HG02763 (cell line): ENCODE results near the gene ZNF581.

Experiments used
- ATAC-seq: cut with Tn5 transposase; IDR thresholded peaks from one replicate; pipeline ENCODE4 v1.9.1; 2021; ENCODE audit warnings: mild to moderate bottlenecking, moderate library complexity; ENCODE audit not compliant: unreplicated experiment

Gene ZNF581

DNA sequence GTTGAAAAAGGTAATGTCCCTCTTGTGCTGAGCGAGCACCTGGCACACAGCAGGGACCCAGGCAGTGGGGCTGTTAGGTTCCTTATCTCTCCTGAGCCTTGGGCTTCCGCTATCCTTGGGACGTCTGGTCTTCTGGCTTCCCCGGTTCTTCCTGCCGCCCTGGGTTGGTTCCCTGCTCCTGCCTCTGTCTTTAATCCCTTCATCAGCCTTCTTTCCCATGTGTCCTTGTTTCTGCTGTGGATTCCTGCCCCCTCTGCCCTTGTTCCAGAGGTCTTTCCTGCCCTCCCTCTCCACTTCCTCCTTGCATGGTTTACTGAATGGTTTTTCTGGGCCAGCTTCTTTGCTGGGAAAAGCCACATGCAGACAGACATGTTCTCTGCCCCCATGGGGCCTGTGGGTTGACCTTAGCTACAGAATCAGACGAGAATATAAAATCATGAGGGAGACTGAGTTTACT lies 34.2 kb downstream of the ZNF581 start:
- no peak for ATAC-seq

DNA sequence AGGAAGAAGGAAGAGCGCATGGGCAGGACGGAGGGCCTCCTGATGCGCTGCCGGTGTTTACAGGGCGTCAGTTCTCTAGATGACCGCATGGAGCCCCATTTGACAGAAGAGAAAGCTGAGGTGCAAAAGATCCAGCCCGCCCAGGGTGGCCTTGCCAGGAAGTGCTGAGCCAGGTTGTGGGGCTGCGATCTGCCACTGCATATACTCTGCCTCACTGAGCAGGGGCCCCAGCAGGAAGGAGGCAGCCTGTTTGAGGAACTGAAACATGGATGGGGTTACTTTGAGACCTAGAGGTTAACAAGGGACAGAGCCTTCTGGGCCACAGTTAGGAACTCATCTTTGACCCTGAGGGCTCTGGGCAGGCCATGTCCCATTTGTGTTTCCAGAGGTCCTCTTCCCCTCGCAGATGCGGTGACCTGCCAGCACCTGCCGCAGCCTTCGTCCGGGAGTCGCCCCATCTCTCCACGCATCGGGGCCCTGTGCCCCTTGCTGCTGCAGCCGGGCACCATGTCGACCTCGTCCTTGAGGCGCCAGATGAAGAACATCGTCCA lies 34.7 kb downstream of the ZNF581 start:
- ATAC-seq: peak; percentile 50

DNA sequence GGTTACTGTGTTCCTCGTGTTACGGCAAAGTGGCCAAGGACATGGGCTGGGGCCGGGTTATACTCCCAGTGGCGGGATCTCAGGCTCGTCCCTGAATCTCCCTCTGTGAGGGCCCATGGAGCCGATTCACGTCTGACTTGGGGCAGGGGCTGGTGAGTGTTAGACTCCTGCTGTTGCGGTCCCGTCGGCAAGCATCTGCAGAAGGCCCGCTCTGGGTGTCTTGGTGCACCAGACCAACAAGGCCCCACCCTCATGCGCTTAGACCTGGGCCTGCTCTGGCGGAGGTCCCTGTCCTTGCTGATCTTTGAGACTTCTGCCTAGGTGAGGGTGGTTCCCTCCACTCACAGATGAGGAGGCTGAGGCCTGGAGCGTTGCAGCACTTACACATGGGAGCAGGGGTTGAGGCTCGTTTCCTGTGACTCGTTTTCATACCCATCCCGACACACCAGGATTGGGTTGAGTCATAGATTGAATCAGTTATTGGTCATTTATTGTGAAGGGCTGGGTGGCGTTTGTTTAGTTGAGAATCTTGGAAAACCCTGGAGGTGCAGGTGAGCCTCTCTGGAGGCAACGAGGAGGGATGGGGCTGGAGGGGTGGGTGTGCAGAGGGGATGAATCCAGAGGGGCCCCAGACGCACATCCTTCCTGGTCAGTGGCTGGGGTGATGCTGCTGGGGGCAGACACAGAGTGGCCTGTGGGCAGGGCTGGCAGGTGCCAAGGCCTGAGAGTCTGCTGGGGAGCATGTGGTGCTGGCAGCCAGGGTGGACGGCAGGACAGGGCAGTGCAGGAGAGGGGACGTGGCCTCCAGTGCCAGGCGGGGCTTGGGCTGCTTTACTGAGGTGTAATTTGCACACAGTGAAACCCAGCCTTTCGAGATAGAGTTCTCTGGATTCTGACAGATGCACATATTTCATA lies 36.2 kb downstream of the ZNF581 start:
- ATAC-seq: no peak

DNA sequence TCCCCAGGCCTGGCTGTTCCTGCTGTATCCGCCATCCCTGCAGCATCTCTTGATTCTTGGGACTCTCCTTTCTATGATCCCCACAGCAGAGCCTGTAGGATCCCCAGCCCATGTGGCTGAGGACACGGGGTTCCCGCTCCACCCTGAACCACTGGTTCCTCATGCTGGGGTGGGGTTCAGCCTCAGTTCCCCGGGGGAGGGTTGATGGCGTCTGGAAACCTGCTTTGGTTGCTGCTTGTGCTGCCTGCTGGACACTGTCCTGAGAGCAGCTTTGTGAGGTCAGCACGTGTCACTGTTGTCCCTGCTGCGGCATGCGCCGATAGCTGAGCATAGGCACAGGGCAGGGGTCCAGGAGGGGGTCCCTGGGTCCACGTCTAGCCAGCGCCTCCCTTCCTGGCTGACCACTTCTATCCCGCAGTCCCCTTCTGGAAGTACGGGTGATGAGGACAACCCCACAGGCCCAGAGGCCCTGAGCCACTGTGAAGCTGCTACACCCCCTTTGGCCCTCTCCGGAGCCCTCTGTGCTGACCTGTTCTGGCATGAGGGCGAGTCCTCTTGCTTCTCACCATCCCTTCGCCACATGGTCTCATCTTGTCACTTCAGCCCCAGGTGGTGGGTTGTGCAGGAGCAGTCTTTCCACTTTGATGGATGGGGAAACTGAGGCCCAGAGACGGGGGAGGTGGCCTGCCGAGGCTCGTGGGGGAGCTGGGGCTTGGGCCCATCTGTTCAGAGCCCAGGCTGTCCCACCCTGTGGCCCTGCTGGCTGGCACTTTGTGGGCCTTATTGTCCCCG lies 37.1 kb downstream of the ZNF581 start:
- no peak for ATAC-seq

DNA sequence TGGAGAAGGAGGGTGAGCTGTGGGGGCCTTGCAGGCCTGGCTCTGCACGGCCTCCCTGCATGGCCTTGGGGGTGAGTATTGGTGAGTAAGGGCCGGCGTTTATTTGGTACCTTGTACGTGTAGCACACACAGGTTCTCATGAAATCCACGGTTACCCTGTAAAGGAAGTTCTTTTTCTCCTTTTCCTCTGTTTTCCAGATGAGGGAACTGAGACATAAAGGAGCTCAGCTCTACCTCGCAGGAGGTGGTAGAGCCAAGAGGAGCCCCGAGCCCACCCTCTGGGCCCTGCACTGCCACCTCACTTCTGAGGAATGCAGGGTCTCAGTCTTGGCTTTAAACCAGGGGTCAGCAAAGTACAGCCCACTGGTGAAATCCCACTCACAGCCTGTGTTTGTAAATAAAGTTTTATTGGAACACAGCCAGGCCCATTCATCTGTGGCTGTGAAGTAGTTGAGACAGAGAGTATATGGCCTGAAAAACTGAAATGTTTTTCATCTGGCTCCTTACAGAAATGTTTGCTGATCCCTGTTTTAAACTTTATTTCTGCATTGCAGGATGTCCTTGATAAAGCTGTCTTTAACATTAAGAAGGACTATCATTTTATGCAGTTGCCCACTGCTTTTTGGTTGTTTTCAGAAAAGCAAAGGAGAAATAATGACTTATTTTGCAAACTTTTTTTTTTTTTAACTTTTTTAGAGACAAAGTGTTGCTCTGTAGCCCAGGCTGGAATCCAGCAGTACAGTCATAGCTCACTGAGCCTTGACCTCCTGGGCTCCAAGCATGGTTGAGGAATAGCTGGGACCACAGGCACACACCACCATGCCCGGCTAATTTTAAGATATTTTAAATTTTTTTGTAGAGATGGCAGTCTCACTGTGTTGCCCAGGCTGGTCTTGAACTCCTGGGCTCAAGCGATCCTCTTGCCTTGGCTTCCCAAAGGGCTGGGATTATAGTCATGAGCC lies 38.0 kb downstream of the ZNF581 start:
- ATAC-seq: no peak

DNA sequence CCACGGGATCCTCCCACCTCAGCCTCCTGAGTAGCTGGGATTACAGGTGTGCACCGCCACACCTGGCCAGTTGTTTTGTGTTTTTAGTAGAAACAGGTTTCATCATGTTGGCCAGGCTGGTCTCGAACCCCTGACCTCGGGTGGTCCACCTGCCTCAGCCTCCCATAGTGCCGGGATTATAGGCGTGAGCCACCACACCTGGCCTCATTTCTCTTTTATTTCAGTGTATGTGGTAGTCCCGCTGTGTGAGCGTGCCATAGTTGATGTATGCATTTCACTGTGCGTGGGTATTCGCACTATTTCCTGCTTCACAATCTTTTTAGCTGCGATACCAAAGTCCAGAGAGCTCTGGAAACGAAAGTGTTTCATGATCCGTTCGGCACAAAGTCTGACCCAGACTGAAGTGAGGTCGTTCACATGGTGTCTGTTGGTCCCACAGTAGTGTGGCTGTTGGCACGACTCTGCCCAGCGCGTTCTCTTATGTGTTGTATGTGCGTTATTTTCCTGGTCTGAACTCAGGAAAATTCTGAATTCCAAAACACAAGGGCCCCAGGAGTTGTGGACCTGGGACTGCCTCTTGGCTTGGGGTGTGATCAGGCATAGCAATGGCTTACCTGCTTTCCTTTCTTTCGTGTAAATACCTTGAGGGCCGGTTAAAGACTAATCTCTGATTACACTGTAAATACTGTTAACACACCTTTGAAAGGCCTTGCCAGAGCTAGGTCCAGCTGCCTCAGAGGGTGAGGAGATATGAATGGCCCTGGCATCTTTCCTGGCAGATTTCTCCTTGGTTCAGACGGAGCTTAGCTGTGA lies 40.2 kb downstream of the ZNF581 start:
- no peak for ATAC-seq

DNA sequence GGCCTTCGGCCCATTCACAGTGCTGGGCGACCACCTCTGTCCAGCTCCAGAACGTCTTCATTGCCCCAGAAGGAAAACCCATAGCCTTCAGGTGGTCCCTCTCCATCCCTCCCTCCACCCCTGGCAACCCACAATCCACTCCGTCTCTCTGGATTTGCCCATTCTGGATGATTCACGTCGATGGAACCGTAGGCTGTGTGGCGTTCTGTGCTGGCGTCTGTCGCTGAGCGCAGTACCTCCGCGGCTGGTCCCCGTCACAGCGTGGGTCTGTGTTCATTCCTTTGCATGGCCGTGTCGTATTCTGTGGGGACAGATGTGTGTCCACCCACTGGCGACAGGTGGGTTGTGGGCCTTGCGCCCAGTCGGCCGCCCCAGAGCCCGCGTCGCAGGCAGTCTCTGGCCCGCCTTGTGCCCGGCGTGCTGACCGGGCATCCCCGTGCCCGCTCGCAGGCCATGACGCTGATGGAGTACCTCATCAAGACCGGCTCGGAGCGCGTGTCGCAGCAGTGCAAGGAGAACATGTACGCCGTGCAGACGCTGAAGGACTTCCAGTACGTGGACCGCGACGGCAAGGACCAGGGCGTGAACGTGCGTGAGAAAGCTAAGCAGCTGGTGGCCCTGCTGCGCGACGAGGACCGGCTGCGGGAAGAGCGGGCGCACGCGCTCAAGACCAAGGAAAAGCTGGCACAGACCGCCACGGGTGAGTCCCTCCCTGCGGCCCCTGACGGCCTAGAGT lies 41.7 kb downstream of the ZNF581 start:
- no peak for ATAC-seq

DNA sequence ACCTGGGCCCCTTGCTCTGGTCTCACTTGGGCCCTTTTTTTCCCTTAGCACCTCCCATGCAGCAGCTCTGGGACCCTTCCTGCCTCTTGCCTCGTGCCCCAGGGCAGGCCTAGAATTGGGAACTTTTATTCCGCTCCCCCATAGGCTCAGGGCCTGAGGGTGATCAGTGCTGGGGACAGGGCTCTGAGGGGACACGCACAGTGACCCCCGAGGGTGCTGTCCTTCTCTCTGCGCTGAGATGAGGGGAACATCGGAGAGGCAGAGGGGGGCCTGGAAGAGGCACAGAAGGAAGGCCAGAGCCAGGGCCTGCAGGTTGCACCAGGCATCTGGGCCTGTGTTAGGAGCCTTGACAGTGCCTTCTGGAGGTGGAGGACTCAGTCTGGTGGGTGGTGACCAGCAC lies 42.3 kb downstream of the ZNF581 start:
- ATAC-seq: no peak

DNA sequence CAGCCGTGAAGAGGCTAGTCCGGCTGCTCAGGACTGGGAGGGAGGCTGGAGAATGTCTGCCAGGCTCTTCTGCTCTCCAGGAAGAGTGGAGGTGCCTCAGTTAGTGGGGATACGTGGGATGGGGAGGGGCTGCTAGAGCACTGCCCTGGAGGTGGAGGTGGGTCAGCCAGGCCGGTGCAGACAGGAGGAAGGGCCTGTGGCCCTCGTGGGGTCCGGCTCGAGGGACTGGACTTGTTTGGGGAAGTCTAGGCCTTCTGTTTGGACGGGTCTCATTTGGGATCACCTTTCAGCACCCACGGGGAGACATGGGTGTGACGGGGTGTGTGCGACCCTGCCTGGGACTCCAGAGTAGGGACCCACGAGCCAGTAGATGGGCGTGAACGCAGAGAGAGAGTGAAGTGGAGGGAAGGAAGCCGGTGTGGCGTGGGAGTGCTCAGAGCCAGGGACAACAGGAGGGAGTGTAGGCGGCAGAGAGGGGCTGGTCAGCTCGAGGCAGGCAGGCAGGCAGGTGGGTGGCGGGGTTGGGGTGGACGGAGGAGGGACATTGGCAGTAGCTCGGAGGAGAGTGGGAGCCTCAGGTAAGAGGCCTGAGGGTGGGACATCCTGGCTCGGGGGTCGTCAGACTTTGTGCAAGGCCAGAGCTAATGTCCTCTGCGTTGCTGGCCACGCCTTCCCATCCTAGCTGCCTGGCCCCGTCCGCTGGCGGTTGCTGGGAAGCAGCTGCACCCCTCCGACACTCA lies 43.0 kb downstream of the ZNF581 start:
- no peak for ATAC-seq

DNA sequence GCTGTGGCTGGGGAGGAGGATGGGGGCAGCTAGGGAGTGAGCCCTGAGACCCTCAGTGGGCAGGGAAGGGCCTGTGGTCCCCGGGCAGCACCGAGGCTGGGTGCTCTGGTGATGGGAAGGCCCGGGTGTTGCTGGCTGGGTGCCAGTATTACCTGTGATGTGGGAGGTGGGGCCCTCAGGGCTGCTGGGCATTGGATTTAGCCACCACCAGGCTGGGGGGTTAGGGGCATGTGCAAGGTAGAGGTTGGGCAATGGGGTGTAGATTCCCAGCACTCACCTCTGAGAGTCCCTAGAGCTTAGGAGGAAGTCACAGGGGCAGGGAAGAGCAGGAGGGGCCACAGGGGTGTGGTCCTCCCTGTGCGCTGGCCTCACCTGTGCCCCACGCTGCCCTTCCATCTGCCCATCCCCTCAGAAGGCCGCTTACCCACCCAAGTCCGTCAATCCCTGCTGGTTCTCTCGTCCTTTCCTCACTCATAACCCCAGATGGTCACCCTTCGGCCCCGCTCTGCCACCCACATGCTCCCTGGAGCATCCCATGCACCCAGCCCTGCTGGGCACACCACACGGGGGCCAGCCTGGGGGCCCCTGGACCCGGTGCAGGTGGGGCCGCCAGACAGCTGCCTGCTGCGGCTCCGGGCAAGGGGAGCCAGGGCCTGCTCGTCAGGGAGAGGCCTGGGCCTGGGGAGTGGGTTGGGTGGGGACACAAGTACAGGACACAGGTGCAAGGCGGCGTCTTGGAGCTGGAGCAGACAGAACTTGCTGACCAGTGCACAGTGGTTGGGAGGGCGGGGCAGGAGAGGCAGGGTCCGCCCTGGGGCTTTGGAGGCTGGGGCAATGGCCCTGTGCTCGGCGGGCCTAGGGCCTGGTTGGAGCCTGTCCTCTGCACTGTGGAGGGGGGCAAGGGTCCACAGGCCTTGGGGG lies 44.1 kb downstream of the ZNF581 start:
- no peak for ATAC-seq

DNA sequence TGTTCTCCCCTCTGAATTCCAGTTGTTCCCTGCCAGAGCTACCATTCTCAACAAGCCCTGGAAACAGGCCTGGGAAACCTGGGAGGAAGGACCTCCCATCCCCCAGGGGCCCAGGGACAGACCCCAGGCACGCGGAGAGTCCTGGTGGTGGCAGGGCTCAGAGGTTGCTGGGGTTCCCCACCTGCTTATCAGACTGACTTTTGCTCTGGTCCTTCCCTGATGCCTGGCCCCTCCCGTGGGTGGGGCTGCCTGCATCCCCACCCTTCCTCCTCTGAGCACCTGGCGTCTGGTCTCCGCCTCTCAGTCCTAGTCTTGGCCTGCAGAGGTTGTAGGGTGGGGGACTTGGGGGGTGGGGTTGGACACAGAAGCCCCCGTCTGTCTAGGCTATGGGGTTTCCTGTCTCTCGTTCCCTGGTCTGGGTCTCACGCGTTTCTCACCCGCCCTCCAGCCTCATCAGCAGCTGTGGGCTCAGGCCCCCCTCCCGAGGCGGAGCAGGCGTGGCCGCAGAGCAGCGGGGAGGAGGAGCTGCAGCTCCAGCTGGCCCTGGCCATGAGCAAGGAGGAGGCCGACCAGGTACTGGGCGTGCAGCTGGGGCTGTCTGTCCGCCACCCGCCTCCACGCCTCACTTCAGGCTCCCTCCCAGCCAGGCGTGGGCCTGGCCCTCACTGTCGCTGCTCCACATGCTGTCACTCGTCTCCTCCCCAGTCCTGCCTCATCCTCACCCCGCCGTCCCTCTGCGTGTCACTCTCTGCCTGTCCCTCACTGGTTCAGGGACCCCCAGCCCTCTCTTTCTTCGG lies 45.2 kb downstream of the ZNF581 start:
- ATAC-seq: no peak

DNA sequence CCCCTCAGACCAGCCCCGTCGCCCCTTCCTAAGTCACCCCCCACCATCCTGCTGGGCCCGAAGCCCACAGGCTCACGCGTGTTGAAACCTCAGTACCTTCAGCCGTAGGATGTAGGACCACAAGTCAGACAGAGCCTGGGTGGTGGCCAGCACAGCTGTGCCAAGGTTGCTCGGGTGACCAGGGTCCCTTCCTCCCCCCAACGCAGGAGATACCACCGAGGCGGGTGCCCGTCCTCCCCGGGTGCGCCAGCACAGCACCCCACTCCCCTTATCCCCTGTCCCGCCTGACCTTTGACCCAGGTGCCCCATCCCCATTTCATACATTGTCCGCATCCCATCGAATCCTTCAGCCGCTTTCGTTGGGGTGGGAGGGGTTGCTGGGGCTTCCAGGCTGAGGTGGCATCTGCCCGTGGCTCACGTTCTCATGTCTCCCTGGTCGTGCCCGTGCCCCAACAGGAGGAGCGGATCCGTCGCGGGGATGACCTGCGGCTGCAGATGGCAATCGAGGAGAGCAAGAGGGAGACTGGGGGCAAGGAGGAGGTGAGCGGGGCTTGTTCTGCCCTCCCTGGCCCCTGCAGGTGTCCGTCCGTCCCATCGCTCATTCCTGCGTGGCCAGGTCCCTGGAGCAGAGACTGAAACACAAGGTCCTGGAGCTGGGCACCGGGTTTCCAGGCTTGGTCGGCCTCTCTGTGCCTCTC lies 46.1 kb downstream of the ZNF581 start:
- no peak for ATAC-seq

DNA sequence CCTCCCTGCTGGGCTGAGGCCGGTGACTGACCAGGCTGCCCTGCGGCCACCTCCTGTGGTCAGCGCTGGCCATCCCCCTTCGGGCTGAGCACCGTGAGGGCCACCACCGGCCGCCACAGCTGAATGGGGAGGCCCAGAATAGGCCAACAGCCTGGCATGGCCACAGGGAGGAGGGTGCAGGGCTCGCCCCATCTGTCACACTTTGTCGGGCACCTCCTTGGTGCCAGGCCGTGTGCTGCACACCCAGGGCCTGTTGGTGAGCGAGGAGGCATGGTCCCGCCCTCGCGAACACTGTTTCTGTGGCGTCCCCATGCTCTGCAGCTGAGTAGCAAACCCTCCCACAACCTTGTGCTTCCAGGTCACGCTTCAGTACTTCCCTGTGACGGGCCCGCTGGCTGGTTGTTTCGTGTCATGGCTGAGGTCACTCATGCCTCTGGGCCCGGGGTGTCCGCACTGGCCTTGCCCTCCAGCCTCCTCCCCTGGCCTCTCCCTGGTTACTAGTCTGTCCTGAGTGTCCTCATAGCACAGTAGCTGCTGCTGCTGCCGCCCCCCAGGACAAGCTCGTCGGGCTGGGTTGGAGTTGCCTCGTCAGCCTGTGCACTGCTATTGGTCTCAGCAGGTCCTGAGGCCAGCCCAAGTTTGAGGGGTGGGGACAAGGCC lies 46.8 kb downstream of the ZNF581 start:
- no peak for ATAC-seq

DNA sequence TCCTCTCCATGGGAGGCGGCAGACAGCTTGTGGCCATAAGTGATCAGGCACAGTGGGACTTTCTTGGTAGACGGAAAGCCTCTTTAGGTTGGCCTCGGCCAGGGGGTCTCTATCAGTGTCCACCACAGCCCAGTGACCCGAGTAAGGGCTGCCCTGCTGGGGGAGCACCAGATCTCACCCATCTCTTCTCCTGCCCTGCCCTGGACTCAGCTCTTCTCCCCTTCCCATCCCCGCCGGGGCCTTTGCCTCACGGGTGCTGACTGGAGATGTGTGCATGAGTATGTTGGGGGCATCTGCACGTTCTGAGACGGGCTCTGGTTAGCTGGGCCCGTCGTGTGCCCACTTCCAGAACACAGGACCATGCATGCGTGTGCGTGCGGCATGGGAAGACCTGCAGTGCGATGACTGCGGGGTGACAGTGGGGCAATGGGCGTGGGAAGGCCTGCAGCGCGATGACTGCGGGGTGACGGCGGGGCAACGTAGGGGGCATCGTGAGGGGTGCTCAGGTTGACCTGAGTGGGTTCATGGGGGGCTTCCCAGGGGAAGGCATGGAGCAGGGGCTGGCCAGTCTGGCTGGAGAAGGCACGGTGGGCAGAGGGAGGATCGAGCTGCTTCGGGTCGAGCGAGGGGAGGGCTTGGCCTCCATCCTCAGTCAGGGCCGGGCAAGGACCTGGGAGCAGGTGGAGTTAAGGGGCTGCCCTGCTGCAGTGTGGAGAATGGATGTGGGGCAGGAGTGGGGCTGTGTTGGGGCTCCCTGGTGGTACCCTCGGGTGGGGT lies 47.5 kb downstream of the ZNF581 start:
- no peak for ATAC-seq
